ENCODE measurements around the gene ZSCAN5A.
"Not testable (repeated sequence)": the region's sequence is repeated elsewhere in the genome, so short reads cannot be mapped to it uniquely, and the experiment has no call there.

Gene ZSCAN5A

GRCh38 chr19:56347163-56347778 lies 32.6 kb upstream of the ZSCAN5A start:
- DNase-seq (ENCODE audit: insufficient read length, low spot score), result no peak
- no peak for FAIRE-seq
- TF ChIP-seq CTCF (IDR thresholded peaks at IDR 0.05; ENCODE audit: insufficient read depth, missing control alignments), result no peak

GRCh38 chr19:56341948-56342347 lies 27.3 kb upstream of the ZSCAN5A start:
- FAIRE-seq (no peak), DNase-seq (ENCODE audit: insufficient read length, low spot score) (no peak)
- no peak for TF ChIP-seq CTCF (IDR thresholded peaks at IDR 0.05; ENCODE audit: insufficient read depth, missing control alignments)

- FAIRE-seq; DNase-seq (ENCODE audit: insufficient read length, low spot score): not testable (repeated sequence)
Observed at GRCh38 chr19:56339031-56339430, 24.4 kb upstream of the ZSCAN5A start.

- not testable (repeated sequence) for FAIRE-seq; DNase-seq (ENCODE audit: insufficient read length, low spot score)
Observed at GRCh38 chr19:56337077-56337476, 22.4 kb upstream of the ZSCAN5A start.

GRCh38 chr19:56335371-56335770 lies 20.7 kb upstream of the ZSCAN5A start:
- not testable (repeated sequence) for FAIRE-seq; DNase-seq (ENCODE audit: insufficient read length, low spot score)

GRCh38 chr19:56333506-56333905 lies 18.9 kb upstream of the ZSCAN5A start:
- FAIRE-seq (no peak), DNase-seq (ENCODE audit: insufficient read length, low spot score) (no peak)
- TF ChIP-seq CTCF (IDR thresholded peaks at IDR 0.05; ENCODE audit: insufficient read depth, missing control alignments), result peak; percentile 75

GRCh38 chr19:56332695-56333094 lies 18.1 kb upstream of the ZSCAN5A start:
- DNase-seq (ENCODE audit: insufficient read length, low spot score), result no peak
- FAIRE-seq, result no peak

GRCh38 chr19:56324436-56324835 lies 9.8 kb upstream of the ZSCAN5A start:
- TF ChIP-seq CTCF (IDR thresholded peaks at IDR 0.05; ENCODE audit: insufficient read depth, missing control alignments), result no peak
- DNase-seq (ENCODE audit: insufficient read length, low spot score) (no peak), FAIRE-seq (no peak)

More at GRCh38 chr19:56332695-56333094, 18.1 kb upstream of the ZSCAN5A start:
- no peak for TF ChIP-seq CTCF (IDR thresholded peaks at IDR 0.05; ENCODE audit: insufficient read depth, missing control alignments)

- no peak for TF ChIP-seq CTCF (IDR thresholded peaks at IDR 0.05; ENCODE audit: insufficient read depth, missing control alignments)
- no peak for DNase-seq (ENCODE audit: insufficient read length, low spot score)
- no peak for FAIRE-seq
Observed at GRCh38 chr19:56321989-56322440, 7.4 kb upstream of the ZSCAN5A start.
